Hematopoietic multipotent progenitor cell (in vitro differentiated cells): ENCODE data around the gene NID1. TPM values are rescaled to one million over a fixed set of nuclear protein-coding genes. Genes with fewer than 3 reads are reported as not detected.
"Not testable (repeated sequence)": the region's sequence is repeated elsewhere in the genome, so short reads cannot be mapped to it uniquely, and the experiment has no call there.

Experiments
- DNase-seq, 3 donors: peaks; one replicate each; pipeline ENCODE4 v3.0.0-alpha.2; 2011 to 2015; ENCODE audit warnings: low read depth in 2 of 3, low spot score in 2 of 3
- total RNA-seq: library from RNA; depleted of rRNA; stranded (reverse); fragments of >200 nt; gene quantifications from one replicate; pipeline ENCODE4 v1.2.3, GENCODE V29; 2012

Gene NID1
- total RNA-seq, 1 donor = 0.27 TPM

GRCh38 chr1:236095705-236096520, 31.0 kb upstream of the NID1 start:
- no peak for DNase-seq

- no peak for DNase-seq
Observed at GRCh38 chr1:236092899-236093298, 28.0 kb upstream of the NID1 start.

- DNase-seq = no peak
Observed at GRCh38 chr1:236091933-236092318, 27.0 kb upstream of the NID1 start.

GRCh38 chr1:236090741-236091147, 25.9 kb upstream of the NID1 start:
- no peak for DNase-seq

GRCh38 chr1:236089046-236089773, 24.3 kb upstream of the NID1 start:
- peak in 2 of 3 donors; percentile 22 to 25 for DNase-seq

- DNase-seq = no peak
Observed at GRCh38 chr1:236086537-236086936, 21.6 kb upstream of the NID1 start.

- DNase-seq = no peak
Observed at GRCh38 chr1:236085545-236086159, 20.8 kb upstream of the NID1 start.

GRCh38 chr1:236084386-236084730, 19.5 kb upstream of the NID1 start:
- no peak for DNase-seq

GRCh38 chr1:236083650-236084385, 18.9 kb upstream of the NID1 start:
- DNase-seq = no peak

- DNase-seq = no peak
Observed at GRCh38 chr1:236082526-236082925, 17.6 kb upstream of the NID1 start.

- DNase-seq = no peak
Observed at GRCh38 chr1:236081546-236082227, 16.8 kb upstream of the NID1 start.

- DNase-seq = no peak
Observed at GRCh38 chr1:236079703-236080102, 14.8 kb upstream of the NID1 start.

GRCh38 chr1:236078993-236079392, 14.1 kb upstream of the NID1 start:
- no peak for DNase-seq

GRCh38 chr1:236078077-236078476, 13.2 kb upstream of the NID1 start:
- not testable (repeated sequence) for DNase-seq

- no peak for DNase-seq
Observed at GRCh38 chr1:236075848-236076247, 11.0 kb upstream of the NID1 start.

- DNase-seq = no peak
Observed at GRCh38 chr1:236073307-236073897, 8.5 kb upstream of the NID1 start.

- DNase-seq = no peak
Observed at GRCh38 chr1:236072001-236072400, 7.1 kb upstream of the NID1 start.

GRCh38 chr1:236070753-236071152, 5.9 kb upstream of the NID1 start:
- no peak for DNase-seq

- no peak for DNase-seq
Observed at GRCh38 chr1:236069796-236070195, 4.9 kb upstream of the NID1 start.

- DNase-seq = no peak
Observed at GRCh38 chr1:236067854-236068454, 3.1 kb upstream of the NID1 start.
